Peyer's patch (tissue), 4 donors: ENCODE measurements around the gene MTARC2.

ENCODE experiments used
- POLR2A ChIP-seq, 2 donors: fragments of 450-650 bp; IDR thresholded peaks; one replicate each; pipeline ENCODE4 v1.5.1; 2017; ENCODE audit warnings: antibody characterized with exemption in 2 of 2, mild to moderate bottlenecking in 2 of 2, moderate library complexity in 2 of 2
- TF ChIP-seq, protein P1 (sequence below), 6 experiments: fragments of 450-650 bp in 4 of 6; fragments of 200-600 bp in 2 of 6; sonication (generic) in 1 of 6; IDR thresholded peaks; one replicate each; pipeline ENCODE4 v1.5.1; 2017 to 2019; ENCODE audit warnings: antibody characterized with exemption in 6 of 6, mild to moderate bottlenecking in 3 of 6, moderate library complexity in 1 of 6

DNA sequence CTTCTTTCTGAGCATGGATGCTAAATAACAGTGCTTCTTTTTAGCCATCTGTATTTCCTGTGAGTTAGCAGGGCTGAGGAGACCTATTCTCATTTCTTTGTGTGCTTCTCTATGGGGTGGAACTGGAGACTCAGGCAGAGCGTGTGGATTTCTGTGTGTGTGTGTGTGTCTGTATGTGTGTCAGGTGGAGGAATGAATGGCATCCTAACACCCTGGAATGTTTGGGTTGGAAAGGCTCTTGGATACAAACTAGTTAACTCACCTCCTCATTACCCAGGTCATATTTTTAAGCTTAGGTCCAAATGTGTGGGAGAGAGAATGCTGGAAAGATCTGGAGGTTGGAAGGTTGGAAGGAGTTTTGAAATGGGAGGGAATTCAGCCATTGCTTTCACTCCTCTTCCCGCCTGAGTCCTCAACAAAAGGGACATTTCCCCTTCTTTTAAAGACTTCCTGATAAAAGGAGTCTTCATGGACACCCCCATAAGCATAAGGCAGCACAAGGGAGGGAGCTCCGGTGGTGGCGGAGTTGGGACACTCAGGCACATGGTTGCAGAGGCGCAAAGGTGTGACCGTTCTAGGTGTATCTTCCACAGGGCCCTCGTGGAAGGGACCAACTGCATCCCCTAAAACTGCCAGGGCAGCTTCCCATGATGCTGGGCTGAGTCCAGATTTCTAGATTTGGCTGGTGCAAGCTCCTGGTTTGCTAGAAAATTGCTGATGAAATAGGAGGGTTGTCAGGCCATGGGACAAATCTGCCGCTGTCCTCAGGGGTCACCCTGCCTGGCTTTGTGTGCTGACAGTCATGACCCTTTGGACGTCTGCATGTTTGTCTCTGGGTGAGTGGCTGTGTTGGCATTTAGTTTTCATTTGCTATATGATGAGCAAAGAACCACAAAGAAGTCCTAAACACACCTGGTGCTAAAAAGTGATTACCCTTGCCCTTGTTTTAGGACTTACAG, 76.2 kb downstream of the MTARC2 start:
- TF ChIP-seq, protein P1, sequence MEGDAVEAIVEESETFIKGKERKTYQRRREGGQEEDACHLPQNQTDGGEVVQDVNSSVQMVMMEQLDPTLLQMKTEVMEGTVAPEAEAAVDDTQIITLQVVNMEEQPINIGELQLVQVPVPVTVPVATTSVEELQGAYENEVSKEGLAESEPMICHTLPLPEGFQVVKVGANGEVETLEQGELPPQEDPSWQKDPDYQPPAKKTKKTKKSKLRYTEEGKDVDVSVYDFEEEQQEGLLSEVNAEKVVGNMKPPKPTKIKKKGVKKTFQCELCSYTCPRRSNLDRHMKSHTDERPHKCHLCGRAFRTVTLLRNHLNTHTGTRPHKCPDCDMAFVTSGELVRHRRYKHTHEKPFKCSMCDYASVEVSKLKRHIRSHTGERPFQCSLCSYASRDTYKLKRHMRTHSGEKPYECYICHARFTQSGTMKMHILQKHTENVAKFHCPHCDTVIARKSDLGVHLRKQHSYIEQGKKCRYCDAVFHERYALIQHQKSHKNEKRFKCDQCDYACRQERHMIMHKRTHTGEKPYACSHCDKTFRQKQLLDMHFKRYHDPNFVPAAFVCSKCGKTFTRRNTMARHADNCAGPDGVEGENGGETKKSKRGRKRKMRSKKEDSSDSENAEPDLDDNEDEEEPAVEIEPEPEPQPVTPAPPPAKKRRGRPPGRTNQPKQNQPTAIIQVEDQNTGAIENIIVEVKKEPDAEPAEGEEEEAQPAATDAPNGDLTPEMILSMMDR (IDR thresholded peaks at IDR 0.05), result no peak
- TF ChIP-seq POLR2A (IDR thresholded peaks at IDR 0.05), result no peak
